HFF-Myc (cell line): ENCODE data around the gene EIF2D.

Source experiments
- DNase-seq: peaks from one replicate; pipeline ENCODE4 v3.0.0-alpha.2; 2011; ENCODE audit warnings: low read depth; ENCODE audit errors: extremely low read depth
- H3K4me3 ChIP-seq: replicated peaks from 2 replicates; pipeline ENCODE4 v1.5.1; 2011; ENCODE audit warnings: low read depth, mild to moderate bottlenecking, control low read depth, low read length
- CTCF ChIP-seq: IDR thresholded peaks from 2 replicates; pipeline ENCODE4 v1.5.1; 2012; ENCODE audit warnings: mild to moderate bottlenecking, low read depth, low read length, control low read depth; ENCODE audit errors: missing control alignments

The EIF2D gene

DNA sequence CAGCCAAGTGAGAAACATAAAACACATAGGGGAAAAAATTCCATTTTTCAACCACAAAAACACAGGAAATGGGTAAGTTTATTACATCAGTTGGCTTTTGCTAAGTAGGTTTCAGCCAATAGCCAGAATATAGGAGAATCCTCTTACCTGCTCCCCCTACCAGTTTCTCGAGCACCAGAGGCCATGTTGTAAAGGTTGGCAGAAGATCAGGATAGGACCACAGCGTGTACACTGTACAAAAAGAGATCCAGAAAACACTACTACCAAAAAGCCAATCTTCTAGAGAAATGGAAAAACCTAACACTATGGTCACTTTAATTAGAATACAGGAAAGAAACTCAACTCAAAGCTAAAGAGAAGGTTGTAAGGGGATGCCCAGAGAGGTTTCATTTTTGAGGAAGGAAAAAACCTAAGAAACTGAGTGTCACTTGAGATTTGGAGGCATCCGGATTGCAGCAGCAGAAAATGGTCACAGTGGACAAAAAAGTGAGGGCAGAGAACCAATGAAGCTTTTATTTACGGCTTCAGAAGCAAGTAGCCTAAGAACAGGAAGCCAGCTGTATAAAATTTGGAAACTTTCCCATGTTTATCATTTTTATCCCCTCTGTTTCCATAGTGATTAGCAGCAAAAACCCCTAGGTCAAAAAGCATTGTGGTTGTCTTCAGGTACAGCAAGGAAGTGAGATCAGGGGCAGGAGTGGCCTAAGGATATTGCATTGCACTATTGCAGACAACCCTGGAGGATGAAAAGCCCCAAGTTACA lies 2.9 kb downstream of the EIF2D start:
- peak; percentile 14 for DNase-seq
- no peak overlapping the region for H3K4me3 ChIP-seq
- TF ChIP-seq CTCF = no peak

DNA sequence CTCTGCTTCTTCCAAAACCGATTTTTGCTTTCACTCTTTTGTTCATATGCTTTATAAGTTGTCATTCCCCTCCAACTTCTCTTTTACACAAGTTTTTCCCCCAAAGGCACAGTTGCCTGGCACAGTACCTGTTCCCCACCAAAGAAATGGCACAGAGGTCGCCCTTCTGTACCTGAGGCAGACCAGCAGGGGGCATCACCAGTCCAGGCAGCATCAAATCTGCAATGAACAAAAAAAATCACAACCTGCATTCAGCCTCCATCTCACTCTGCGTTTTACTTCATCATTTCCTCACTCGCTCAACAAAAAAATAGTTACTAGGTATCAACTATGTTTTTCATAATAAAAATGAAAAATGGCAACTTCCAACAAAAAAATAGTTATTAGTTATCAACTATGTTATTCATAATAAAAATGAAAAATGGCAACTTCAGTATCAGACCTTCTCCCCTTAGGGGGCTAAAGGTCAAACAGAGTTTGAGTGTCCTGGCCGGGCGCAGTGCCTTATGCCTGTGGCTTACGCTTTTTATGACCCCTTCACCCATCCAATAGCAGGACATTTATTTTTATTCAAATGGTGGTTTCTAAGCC lies 4.1 kb downstream of the EIF2D start:
- H3K4me3 ChIP-seq = no peak overlapping the region
- no peak for DNase-seq
- peak; percentile 83 for TF ChIP-seq CTCF

DNA sequence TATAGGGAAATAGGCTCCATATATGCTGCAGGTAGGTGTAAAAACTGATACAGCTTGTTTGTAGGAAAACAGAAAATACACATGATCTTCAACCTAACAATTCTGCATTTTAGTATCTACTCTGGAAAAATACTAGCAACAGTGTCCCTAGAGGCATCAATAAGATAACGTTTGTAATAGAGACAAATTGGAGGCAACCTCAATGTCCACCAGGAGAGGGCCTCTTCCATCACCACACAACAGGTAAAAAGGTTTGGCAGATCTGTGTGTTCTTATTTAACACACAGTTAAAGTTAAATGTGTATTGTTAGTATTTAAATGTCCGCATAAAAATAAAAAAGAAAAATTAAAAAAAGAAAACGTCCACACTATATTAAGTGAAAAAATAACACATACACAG lies 5.4 kb downstream of the EIF2D start:
- H3K4me3 ChIP-seq = no peak overlapping the region
- DNase-seq = peak; percentile 22
- TF ChIP-seq CTCF = peak; percentile 58

DNA sequence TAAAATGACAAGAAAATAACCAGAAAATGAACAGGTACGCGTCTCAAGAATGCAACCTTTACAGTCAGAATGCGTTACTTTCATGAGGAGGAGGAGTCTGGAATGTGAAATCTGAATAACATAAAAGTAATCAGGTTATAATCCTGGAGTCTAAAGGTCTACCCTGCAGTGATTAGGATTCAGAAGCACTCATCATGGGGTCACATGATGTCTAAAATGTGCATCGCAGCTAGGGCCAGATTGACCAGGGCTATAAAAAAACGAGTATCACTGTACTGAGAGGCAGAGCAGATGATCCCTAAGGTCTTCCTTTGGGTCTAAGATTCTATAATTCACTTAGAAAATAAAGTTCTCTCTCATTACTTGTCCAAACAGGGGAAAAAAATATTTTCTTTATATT lies 7.4 kb downstream of the EIF2D start:
- TF ChIP-seq CTCF = no peak
- DNase-seq = no peak
- no peak overlapping the region for H3K4me3 ChIP-seq

GRCh38 chr1:206600527-206600926 lies 11.7 kb downstream of the EIF2D start:
- no peak for TF ChIP-seq CTCF
- no peak for DNase-seq

GRCh38 chr1:206596319-206596666 lies 16.0 kb downstream of the EIF2D start:
- H3K4me3 ChIP-seq = no peak overlapping the region
- TF ChIP-seq CTCF = no peak
- DNase-seq = no peak

More at GRCh38 chr1:206600527-206600926, 11.7 kb downstream of the EIF2D start:
- H3K4me3 ChIP-seq = no peak overlapping the region
